ENCODE measurements around the gene MXRA7. TPM values are rescaled to one million over a fixed set of nuclear protein-coding genes. Genes with fewer than 3 reads are reported as not detected.
A peak's percentile ranks its signal among the peaks of the same experiment; 100 is the strongest.

Gene MXRA7
- total RNA-seq, 2 experiments from 2014 or later, result 11.4 to 12.1 TPM

DNA sequence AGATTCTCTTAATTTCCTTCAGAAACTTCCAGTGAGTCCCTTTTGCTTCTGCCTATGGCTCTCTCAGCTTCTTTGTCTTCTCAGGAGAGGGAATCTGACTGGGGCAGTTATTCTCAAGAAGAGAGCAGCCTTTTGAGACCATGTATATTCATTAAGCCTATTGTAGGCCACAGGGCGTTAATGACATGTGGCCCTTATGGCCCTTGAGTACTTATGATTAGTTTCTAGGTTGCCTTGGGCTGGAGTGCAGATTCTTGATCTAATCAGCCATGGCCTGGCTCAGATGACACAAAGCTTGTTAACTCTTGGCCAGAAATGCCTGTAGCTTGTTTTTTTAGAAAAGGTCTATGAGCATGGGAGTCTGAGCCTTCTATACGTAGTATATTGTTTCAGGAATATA is 44.5 kb upstream of the MXRA7 start:
- H3K36me3 Mint-ChIP-seq (ENCODE audit: low read depth), result peaks cover 26% of the 10 kb centered on the region
- no peaks in the 10 kb centered on the region for H3K27me3 Mint-ChIP-seq
- Histone ChIP-seq H3K36me3 (ENCODE audit: insufficient read depth, low read length) (peaks cover 6% of the 10 kb centered on the region), H3K4me1 (ENCODE audit: insufficient read depth, low read length) (peaks cover 34% of the 10 kb centered on the region), H3K27me3 (ENCODE audit: control insufficient read depth in 1 of 2, insufficient read depth in 2 of 2, low read length in 2 of 2) (no peaks in the 10 kb centered on the region), H3K4me3 (ENCODE audit: low read length) (no peak overlapping the region), H3K9me3 (ENCODE audit: control insufficient read depth in 1 of 2, insufficient read depth in 1 of 2, low read length in 2 of 2) (no peaks in the 10 kb centered on the region), H3K27ac (ENCODE audit: low read depth in 1 of 2, low read length in 2 of 2) (no peak overlapping the region)
- CTCF ChIA-PET, result no interaction called here
- peak overlapping the region; percentile 56 for H3K4me3 Mint-ChIP-seq
- intact Hi-C loops (cut with DNase I, micrococcal nuclease), result no loop called here
- no peak for DNase-seq
- TF ChIP-seq, protein P1, sequence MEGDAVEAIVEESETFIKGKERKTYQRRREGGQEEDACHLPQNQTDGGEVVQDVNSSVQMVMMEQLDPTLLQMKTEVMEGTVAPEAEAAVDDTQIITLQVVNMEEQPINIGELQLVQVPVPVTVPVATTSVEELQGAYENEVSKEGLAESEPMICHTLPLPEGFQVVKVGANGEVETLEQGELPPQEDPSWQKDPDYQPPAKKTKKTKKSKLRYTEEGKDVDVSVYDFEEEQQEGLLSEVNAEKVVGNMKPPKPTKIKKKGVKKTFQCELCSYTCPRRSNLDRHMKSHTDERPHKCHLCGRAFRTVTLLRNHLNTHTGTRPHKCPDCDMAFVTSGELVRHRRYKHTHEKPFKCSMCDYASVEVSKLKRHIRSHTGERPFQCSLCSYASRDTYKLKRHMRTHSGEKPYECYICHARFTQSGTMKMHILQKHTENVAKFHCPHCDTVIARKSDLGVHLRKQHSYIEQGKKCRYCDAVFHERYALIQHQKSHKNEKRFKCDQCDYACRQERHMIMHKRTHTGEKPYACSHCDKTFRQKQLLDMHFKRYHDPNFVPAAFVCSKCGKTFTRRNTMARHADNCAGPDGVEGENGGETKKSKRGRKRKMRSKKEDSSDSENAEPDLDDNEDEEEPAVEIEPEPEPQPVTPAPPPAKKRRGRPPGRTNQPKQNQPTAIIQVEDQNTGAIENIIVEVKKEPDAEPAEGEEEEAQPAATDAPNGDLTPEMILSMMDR (IDR thresholded peaks at IDR 0.05), result no peak
- H3K27ac Mint-ChIP-seq, result peak overlapping the region; percentile 64
- H3K9me3 Mint-ChIP-seq, result no peaks in the 10 kb centered on the region
- POLR2A ChIA-PET, result interaction anchor here (1.1 to 1.8 kb wide), 2 partner anchors 18 to 28 kb away, joined by 5 to 10 read pairs; partner anchors contain the start of genes METTL23, MFSD11 and SRSF2
- peaks cover 24% of the 10 kb centered on the region for H3K4me1 Mint-ChIP-seq (ENCODE audit: low read depth)
- ATAC-seq (ENCODE audit: poor library complexity), result no peak

DNA sequence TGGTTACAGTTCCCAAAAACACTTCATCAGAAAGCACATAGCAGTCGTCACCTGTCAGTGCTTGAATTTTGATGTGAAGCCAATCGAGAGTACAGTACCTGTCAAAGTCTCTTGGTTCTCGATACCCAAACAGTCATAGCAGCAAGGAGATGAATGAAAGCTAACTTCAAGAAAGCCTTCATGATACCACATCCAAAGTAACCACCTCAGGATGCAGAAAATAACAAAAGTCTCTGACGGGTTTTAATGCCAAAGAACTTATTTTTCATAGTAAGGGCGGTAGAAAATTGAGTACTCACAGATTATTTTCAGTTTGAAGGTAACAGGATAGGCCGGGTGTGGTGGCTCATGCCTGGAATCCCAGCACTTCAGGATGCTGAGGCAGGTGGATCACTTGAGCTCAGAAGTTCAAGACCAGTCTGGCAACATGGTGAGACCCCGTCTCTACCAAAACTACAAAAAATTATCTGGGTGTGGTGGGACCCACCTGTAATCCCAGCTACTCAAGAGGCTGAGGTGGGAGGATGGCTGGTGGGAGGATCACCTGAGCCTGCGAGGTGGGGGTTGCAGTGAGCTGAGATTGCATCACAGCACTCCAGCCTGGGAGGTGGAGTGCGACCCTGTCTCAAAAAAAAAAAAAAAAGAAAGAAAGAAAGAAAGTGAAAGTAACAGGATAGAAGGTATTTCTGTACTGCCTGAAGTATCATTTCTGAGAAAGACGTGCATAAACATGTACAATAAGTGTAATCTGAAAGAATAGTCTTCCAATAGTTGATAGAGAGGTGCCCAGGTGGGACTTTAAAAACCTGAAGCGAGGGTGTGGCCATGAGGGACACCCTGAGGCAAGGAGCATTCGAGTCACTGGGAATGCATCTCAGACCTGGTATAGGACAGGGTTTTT is 42.5 kb upstream of the MXRA7 start:
- ChIA-PET CTCF (interaction anchor here (1.4 to 2.8 kb wide), 2 partner anchors 15 to 196 kb away, joined by 4 to 10 read pairs; partner anchors contain the start of gene MFSD11), POLR2A (interaction anchor here (0.8 to 2.9 kb wide), 8 partner anchors 15 to 1205 kb away, joined by 3 to 76 read pairs (median 6); partner anchors contain the start of genes JMJD6, METTL23, MFSD11 and SRSF2)
- H3K4me3 Mint-ChIP-seq, result peak overlapping the region; percentile 84
- H3K9me3 ChIP-seq (ENCODE audit: control insufficient read depth in 1 of 2, insufficient read depth in 1 of 2, low read length in 2 of 2), result no peaks in the 10 kb centered on the region
- peaks cover 34% of the 10 kb centered on the region for H3K4me1 ChIP-seq (ENCODE audit: insufficient read depth, low read length)
- peak overlapping the region; percentile 96 for H3K27ac Mint-ChIP-seq
- peak; percentile 87 for ATAC-seq (ENCODE audit: poor library complexity)
- H3K4me3 ChIP-seq (ENCODE audit: low read length), result peak overlapping the region; percentile 54
- peak overlapping the region; percentile 82 to 84 for H3K27ac ChIP-seq (ENCODE audit: low read depth in 1 of 2, low read length in 2 of 2)
- peaks cover 24% of the 10 kb centered on the region for H3K4me1 Mint-ChIP-seq (ENCODE audit: low read depth)
- H3K27me3 Mint-ChIP-seq, result no peaks in the 10 kb centered on the region
- intact Hi-C loops (cut with DNase I, micrococcal nuclease), result loop anchor here (1.0 to 5.0 kb wide), 3 partner anchors 15 to 39 kb away; partner anchors contain the start of genes MFSD11 (in 1 of the 2) and SRSF2 (in 1 of the 2)
- TF ChIP-seq, protein P1 (IDR thresholded peaks at IDR 0.05), result no peak
- H3K27me3 ChIP-seq (ENCODE audit: control insufficient read depth in 1 of 2, insufficient read depth in 2 of 2, low read length in 2 of 2), result no peaks in the 10 kb centered on the region
- peak in 10 of 14 experiments; percentile 14 to 81 (median 30) for DNase-seq
- no peaks in the 10 kb centered on the region for H3K9me3 Mint-ChIP-seq
- H3K36me3 ChIP-seq (ENCODE audit: insufficient read depth, low read length), result peaks cover 12% of the 10 kb centered on the region
- peaks cover 31% of the 10 kb centered on the region for H3K36me3 Mint-ChIP-seq (ENCODE audit: low read depth)

DNA sequence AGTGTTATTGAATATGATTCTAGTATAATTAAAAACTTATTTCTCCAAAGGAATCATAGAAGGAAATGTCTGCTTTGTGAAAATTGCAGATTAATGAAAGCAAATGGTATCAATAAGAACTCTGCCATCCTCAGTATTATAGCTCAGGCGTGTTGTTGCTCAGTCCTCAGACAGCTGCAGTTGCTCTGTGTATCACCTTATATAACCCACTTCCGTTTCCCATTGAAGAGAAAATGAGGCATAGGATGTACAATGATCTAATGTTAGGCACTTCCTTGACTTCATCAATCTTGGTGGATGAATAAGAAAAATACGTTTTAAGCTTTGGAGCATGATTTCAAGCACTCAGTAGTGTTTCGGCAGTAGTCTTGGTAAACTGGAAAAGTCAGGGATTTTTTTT is 41.2 kb upstream of the MXRA7 start:
- Mint-ChIP-seq H3K9me3 (no peaks in the 10 kb centered on the region), H3K27me3 (no peaks in the 10 kb centered on the region), H3K36me3 (ENCODE audit: low read depth) (peaks cover 32% of the 10 kb centered on the region), H3K4me1 (ENCODE audit: low read depth) (peaks cover 24% of the 10 kb centered on the region), H3K27ac (peak overlapping the region; percentile 96), H3K4me3 (peak overlapping the region; percentile 79)
- H3K27me3 ChIP-seq (ENCODE audit: control insufficient read depth in 1 of 2, insufficient read depth in 2 of 2, low read length in 2 of 2), result no peaks in the 10 kb centered on the region
- ChIA-PET POLR2A (interaction anchor here (0.7 to 2.9 kb wide), 7 partner anchors 14 to 1207 kb away, joined by 6 to 76 read pairs (median 7); partner anchors contain the start of genes JMJD6, METTL23, MFSD11 and MXRA7), CTCF (interaction anchor here (0.6 to 2.8 kb wide), 7 partner anchors 14 to 229 kb away, joined by 3 to 10 read pairs (median 4); partner anchors contain the start of genes METTL23 and MFSD11)
- peak overlapping the region; percentile 82 to 84 for H3K27ac ChIP-seq (ENCODE audit: low read depth in 1 of 2, low read length in 2 of 2)
- intact Hi-C loops (cut with DNase I, micrococcal nuclease), result loop anchor here (2.0 to 5.0 kb wide), 2 partner anchors 13 to 40 kb away; partner anchors contain the start of gene MFSD11 (in 1 of the 2)
- TF ChIP-seq, protein P1 (IDR thresholded peaks at IDR 0.05), result no peak
- peak in 4 of 14 experiments; percentile 20 to 84 (median 74) for DNase-seq
- peaks cover 17% of the 10 kb centered on the region for H3K36me3 ChIP-seq (ENCODE audit: insufficient read depth, low read length)
- peak overlapping the region; percentile 54 for H3K4me3 ChIP-seq (ENCODE audit: low read length)
- no peaks in the 10 kb centered on the region for H3K9me3 ChIP-seq (ENCODE audit: control insufficient read depth in 1 of 2, insufficient read depth in 1 of 2, low read length in 2 of 2)
- peaks cover 34% of the 10 kb centered on the region for H3K4me1 ChIP-seq (ENCODE audit: insufficient read depth, low read length)
- peak; percentile 61 for ATAC-seq (ENCODE audit: poor library complexity)

Measured in CD4-positive, alpha-beta T cell (primary cell).